ENCODE data around the gene SLC35G2. TPM values are rescaled to one million over a fixed set of nuclear protein-coding genes. Genes with fewer than 3 reads are reported as not detected.

The SLC35G2 gene
- total and polyA plus RNA-seq, 2 donors (not counting 3 experiments of a cell fraction or from before 2014, with no cell fraction given): 19.4 to 23.9 TPM

- Histone ChIP-seq H3K4me2 (ENCODE audit: insufficient read depth, low read length) (peak overlapping the region; percentile 81), H3K9me3 (replicated peaks; ENCODE audit: control insufficient read depth, insufficient read depth, low read length) (no peaks in the 10 kb centered on the region), H4K20me1 (replicated peaks; ENCODE audit: control insufficient read depth, extremely low read depth, insufficient read depth, low read length) (no peaks in the 10 kb centered on the region), H3K4me1 (ENCODE audit: control insufficient read depth, extremely low read depth, insufficient read depth, low read length) (peaks cover 13% of the 10 kb centered on the region), H3K27ac (ENCODE audit: insufficient read depth, low read depth, low read length) (no peak overlapping the region), H3K4me3 (replicated peaks in 1 of 3; ENCODE audit: insufficient read depth in 1 of 3, low read depth in 1 of 3, low read length in 3 of 3) (peak overlapping the region in 1 of 3 experiments; percentile 81), H2AFZ (ENCODE audit: low read depth, low read length) (no peak overlapping the region), H3K9ac (replicated peaks; ENCODE audit: extremely low read depth, insufficient read depth, low read length) (no peak overlapping the region), H3K36me3 (ENCODE audit: control insufficient read depth in 2 of 2, extremely low read depth in 1 of 2, insufficient read depth in 2 of 2, low read length in 2 of 2) (no peaks in the 10 kb centered on the region), H3K79me2 (ENCODE audit: control insufficient read depth, insufficient read depth, low read length) (peaks cover 37% of the 10 kb centered on the region), H3K27me3 (ENCODE audit: control insufficient read depth in 2 of 2, insufficient read depth in 2 of 2, low read length in 2 of 2) (no peaks in the 10 kb centered on the region), H3K9me1 (replicated peaks; ENCODE audit: control insufficient read depth, extremely low read depth, insufficient read depth, low read length) (no peaks in the 10 kb centered on the region)
- ChIA-PET CTCF (interaction anchor here (0.9 to 6.1 kb wide), 9 partner anchors 9 to 153 kb away, joined by 3 to 62 read pairs (median 10); partner anchors contain the start of genes SLC35G2 and STAG1), POLR2A (interaction anchor here (0.6 to 1.8 kb wide), 3 partner anchors 59 to 423 kb away, joined by 3 to 9 read pairs (median 3); partner anchors contain the start of gene STAG1)
- no peak for TF ChIP-seq GATA2 (IDR thresholded peaks at IDR 0.05; ENCODE audit: insufficient read depth, insufficient read length, low read depth, low read length)
- no peak for TF ChIP-seq CTCF (IDR thresholded peaks at IDR 0.05; ENCODE audit: extremely low read depth in 1 of 2, insufficient read depth in 1 of 2, low read depth in 1 of 2, low read length in 2 of 2)
- TF ChIP-seq POLR2A (IDR thresholded peaks at IDR 0.05; ENCODE audit: low read depth, low read length): no peak
- TF ChIP-seq FOS (IDR thresholded peaks at IDR 0.05; ENCODE audit: borderline replicate concordance, insufficient read depth, low read length): no peak
- TF ChIP-seq POLR2AphosphoS5 (IDR thresholded peaks at IDR 0.05; ENCODE audit: insufficient read depth, low read depth, low read length): no peak
- FAIRE-seq: no peak
- dilution Hi-C loops (cut with MboI; ENCODE audit: extremely low pct_ligation_motif_present, low sequenced_read_pairs): no loop called here
- no peak for DNase-seq (ENCODE audit: low read depth, low spot score)
- intact Hi-C loops (cut with micrococcal nuclease): loop anchor here (5.0 kb wide), 1 partner anchor 137 kb away; no protein-coding TSS in a partner anchor
- BruUV-seq (replicated peaks): no TSS peak
These were observed 41.6 kb downstream of the SLC35G2 start for GRCh38 chr3:136860541-136860940.

Data from endothelial cell of umbilical vein (primary cell).